ENCODE results near the gene ABLIM3.

The ABLIM3 gene

GRCh38 chr5:149160291-149160787 lies 19.0 kb downstream of the ABLIM3 start:
- no peak for DNase-seq (ENCODE audit: extremely low read depth, low read depth)
- TF ChIP-seq, protein P1, sequence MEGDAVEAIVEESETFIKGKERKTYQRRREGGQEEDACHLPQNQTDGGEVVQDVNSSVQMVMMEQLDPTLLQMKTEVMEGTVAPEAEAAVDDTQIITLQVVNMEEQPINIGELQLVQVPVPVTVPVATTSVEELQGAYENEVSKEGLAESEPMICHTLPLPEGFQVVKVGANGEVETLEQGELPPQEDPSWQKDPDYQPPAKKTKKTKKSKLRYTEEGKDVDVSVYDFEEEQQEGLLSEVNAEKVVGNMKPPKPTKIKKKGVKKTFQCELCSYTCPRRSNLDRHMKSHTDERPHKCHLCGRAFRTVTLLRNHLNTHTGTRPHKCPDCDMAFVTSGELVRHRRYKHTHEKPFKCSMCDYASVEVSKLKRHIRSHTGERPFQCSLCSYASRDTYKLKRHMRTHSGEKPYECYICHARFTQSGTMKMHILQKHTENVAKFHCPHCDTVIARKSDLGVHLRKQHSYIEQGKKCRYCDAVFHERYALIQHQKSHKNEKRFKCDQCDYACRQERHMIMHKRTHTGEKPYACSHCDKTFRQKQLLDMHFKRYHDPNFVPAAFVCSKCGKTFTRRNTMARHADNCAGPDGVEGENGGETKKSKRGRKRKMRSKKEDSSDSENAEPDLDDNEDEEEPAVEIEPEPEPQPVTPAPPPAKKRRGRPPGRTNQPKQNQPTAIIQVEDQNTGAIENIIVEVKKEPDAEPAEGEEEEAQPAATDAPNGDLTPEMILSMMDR (IDR thresholded peaks at IDR 0.05; ENCODE audit: low read depth, low read length), result no peak

- no peak for DNase-seq (ENCODE audit: extremely low read depth, low read depth)
Measured at GRCh38 chr5:149161026-149161687, 19.9 kb downstream of the ABLIM3 start.

DNA sequence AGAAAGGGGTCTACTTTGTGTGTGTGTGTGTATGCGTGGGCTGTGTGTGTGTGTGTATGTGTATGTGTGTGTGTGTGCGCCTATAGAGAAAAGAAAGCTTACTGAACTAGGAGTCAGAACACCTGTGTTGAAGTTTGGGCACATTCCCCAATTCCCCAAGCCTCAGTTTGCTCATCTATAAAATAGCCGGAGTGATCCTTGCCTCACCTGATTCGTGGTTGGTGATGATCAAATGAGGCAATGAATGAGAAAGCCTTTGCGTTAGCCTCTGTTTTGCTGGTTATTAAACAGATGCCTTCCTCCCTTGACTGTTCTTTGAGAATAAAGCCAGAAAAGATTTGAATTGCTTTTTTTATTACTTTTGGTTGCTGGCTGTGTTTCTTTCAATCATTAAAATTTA lies 20.6 kb downstream of the ABLIM3 start:
- TF ChIP-seq, protein P1 (IDR thresholded peaks at IDR 0.05; ENCODE audit: low read depth, low read length), result no peak
- DNase-seq (ENCODE audit: extremely low read depth, low read depth), result no peak

More at GRCh38 chr5:149161026-149161687, 19.9 kb downstream of the ABLIM3 start:
- TF ChIP-seq, protein P1 (IDR thresholded peaks at IDR 0.05; ENCODE audit: low read depth, low read length), result no peak

GRCh38 chr5:149162401-149163084 lies 21.2 kb downstream of the ABLIM3 start:
- TF ChIP-seq, protein P1 (IDR thresholded peaks at IDR 0.05; ENCODE audit: low read depth, low read length), result no peak
- no peak for DNase-seq (ENCODE audit: extremely low read depth, low read depth)

GRCh38 chr5:149164731-149165130 lies 23.4 kb downstream of the ABLIM3 start:
- TF ChIP-seq, protein P1 (IDR thresholded peaks at IDR 0.05; ENCODE audit: low read depth, low read length), result no peak
- no peak for DNase-seq (ENCODE audit: extremely low read depth, low read depth)

DNA sequence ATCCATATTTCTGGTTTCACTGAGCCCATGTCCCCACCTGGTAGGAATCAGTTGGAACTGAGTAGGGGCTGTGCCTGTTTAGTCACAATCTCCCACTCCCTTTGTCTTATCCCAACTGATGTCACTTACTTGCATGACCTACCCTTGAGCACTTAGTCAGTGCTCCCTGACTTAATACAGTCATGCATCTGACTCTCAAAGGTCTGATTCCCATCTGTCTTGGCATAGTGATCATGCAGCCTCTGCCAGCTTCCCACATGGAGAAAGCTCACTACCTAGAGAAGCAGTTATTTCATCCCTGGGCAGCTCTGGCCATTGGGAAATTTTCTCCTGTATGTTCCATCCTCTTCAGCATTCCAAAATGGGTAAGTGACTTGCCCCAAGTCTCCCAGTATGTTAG lies 24.8 kb downstream of the ABLIM3 start:
- no peak for DNase-seq (ENCODE audit: extremely low read depth, low read depth)
- TF ChIP-seq, protein P1 (IDR thresholded peaks at IDR 0.05; ENCODE audit: low read depth, low read length), result no peak

GRCh38 chr5:149166591-149167100 lies 25.4 kb downstream of the ABLIM3 start:
- TF ChIP-seq, protein P1 (IDR thresholded peaks at IDR 0.05; ENCODE audit: low read depth, low read length), result no peak
- no peak for DNase-seq (ENCODE audit: extremely low read depth, low read depth)
